Left forelimb (tissue), 1 donor: ENCODE results near the gene WNT9A.
"Not testable (repeated sequence)": the region's sequence is repeated elsewhere in the genome, so short reads cannot be mapped to it uniquely, and the experiment has no call there.

Experiments
- DNase-seq: peaks from one replicate; pipeline ENCODE4 v3.0.0-alpha.2; 2018; ENCODE audit warnings: low spot score

The WNT9A gene, protein sequence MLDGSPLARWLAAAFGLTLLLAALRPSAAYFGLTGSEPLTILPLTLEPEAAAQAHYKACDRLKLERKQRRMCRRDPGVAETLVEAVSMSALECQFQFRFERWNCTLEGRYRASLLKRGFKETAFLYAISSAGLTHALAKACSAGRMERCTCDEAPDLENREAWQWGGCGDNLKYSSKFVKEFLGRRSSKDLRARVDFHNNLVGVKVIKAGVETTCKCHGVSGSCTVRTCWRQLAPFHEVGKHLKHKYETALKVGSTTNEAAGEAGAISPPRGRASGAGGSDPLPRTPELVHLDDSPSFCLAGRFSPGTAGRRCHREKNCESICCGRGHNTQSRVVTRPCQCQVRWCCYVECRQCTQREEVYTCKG

GRCh38 chr1:227947676-227948492 is at the start of gene WNT9A:
TSS of gene WNT9A (minus strand) at chr1:227947932. CDS start at chr1:227947887, 45 bp downstream.
- peak; percentile 81 for DNase-seq

- DNase-seq: no peak
These were observed 48.6 kb upstream of the WNT9A start for GRCh38 chr1:227996187-227996950.

DNA sequence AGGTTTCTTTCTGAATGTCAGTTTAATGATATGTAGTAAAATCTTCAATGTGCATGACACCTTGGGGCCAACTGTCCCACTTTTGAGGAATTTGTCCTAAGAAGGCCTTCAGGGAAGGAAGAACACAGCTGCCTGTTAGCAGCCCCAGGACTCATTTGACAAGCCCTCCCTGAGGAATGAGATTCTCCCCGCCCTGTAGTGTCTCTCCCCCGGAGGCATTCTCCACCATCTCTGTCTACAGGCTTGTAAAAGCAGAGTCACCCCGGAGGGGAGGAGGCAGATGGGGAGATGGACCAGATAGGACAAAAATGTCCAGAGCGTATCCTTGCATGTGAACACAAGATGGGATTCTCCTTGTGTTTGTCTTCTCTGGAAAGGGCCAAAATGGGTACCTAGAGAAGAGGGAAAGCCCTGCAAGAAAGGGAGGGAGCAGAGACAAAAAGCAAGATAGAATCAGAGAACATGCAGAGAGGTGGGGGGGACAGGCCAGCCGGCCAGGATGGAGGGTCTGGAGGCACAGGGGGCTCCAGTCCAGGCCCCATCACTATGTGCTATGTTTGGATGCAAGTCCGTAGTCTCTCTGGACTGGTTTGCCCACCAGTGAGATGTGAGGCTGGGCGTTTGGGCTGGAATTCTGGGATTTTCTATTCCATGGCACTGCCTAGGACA is 47.0 kb upstream of the WNT9A start:
- DNase-seq: peak; percentile 23

- DNase-seq: no peak
These were observed 39.4 kb upstream of the WNT9A start for GRCh38 chr1:227987181-227987580.

DNA sequence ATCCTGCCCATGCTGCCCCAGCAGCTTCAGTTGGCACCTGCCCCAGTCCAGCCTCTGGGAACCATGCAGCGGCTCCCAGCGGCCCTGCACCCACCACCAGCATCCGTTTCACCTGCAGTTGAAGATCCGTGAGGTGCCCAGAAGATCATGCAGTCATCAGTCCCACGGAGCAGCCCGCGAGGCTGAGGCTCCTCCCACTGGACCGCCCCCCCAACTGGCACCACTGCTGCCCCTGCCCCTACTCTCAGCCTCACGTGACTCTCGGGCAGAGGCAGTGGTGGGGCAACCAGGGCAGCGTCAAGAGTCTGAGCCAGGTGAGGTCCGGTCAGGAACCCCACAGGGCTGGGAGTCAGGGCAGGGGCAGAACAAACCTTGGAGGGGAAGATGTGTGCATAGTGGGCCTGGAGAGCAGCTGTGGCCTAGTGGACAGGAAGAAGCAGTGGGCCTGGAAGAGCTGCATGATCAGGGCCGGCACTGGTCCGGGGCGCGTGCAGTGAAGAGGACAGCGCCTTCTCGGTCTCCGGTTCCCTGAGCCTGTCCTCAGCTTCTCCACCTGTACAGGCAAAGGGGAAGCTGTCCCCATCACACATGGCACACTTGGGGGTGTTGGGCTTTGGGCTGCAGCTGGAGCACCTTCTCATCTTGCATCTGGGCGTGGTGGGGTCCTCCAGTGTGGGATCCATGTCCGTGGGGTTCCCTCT is 28.0 kb upstream of the WNT9A start:
- DNase-seq: not testable (repeated sequence)

DNA sequence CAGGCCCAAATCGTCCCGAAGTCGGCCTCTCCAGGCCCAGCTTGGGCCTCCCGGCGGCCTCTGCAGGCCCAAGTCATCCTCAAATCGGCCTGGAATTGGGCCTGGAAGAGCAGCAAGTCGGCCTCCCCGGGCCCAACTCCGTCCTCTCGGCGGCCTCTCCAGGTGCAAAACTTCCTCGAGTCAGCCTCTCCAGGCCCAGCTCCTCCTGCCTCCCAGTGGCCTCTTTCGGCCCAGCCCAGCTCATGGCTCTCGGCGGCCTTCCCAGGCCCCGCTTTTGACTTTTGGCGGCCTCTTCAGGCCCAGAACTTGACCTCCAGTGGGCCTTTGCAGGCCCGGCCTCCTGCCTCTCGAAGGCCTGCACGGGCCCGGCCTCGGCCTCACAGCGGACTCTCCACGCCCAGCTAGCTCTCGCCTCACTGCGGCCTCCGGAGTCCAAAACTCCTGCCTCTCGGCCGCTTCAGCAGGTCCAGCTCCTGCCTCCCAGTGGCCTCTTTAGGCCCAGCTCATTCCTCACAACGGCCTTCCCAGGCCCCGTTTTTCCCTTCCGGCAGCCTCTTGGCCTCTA is 26.1 kb upstream of the WNT9A start:
- DNase-seq: not testable (repeated sequence)

GRCh38 chr1:227972843-227973374 is 25.2 kb upstream of the WNT9A start:
- peak; percentile 61 for DNase-seq

DNA sequence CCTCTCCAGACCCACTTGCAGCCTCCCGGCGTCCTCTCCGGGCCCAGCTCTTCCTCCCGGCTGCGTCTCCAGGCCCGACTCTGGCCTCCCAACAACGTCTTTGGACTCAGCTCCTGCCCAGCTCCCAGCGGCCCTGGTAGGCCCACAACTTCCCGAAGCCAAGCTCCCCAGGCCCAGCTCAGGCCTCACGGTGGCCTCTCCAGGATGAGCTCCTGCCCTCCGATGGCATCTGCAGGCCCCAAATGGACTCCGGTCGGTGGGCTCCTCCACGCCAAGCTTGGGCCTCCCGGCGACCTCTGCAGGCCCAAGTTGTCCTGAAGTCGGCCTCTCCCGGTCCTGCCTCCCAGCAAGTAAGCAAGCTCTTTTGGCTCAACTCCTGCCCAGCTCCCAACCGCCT is 24.5 kb upstream of the WNT9A start:
- DNase-seq: not testable (repeated sequence)

DNA sequence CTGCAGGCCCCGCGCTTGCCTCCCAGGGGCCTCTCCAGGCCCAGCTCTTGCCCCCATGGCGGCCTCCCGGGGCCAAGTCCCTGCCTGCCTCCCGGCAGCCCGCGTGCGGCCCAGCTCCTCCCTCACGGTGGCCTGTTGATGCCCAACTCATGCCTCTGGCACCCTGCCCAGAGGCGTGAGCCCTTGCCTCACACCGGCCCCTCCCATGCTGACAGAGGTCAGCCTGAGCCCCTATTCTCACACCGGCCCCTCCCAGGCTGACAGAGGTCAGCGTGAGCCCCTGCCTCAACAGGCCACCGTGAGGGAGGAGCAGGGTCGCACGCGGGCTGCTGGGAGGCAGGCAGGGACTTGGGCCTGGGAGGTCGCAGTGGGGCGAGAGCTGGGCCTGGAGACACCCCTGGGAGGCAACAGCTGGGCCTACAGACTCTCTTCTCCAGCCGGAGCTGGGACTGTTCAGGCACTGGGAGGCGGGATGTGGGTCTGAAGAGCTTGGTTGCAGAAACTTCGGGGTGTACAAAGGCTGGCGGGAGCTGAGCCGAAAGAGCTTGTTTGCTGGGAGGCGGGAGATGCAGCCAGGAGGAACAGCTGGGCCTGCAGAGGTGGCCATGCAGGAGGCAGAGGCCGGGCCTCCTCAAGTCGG is 24.0 kb upstream of the WNT9A start:
- not testable (repeated sequence) for DNase-seq

GRCh38 chr1:227971216-227971615 is 23.5 kb upstream of the WNT9A start:
- DNase-seq: not testable (repeated sequence)

GRCh38 chr1:227970076-227970995 is 22.6 kb upstream of the WNT9A start:
- not testable (repeated sequence) for DNase-seq

DNA sequence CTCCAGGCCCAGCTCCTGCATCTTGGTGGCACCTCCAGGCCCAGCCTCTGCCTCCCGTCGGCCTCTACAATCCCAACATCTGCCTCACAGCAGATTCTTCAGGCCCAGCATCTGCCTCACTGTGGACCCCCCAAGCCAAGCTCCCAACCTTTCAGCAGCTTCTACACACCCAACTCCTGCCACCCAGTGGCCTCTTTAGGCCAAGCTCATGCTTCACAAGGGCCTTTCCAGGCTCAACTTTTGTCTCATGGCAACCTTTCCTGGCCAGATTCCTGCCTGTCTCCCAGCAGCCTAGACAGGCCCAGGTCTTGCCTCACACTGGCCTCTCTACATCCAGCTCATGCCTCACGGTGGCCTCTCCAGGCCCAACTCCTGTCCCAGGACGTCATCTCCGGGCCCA is 20.1 kb upstream of the WNT9A start:
- not testable (repeated sequence) for DNase-seq

- DNase-seq: not testable (repeated sequence)
These were observed 19.0 kb upstream of the WNT9A start for GRCh38 chr1:227966733-227967132.

- DNase-seq: no peak
These were observed 14.1 kb upstream of the WNT9A start for GRCh38 chr1:227961651-227962466.

DNA sequence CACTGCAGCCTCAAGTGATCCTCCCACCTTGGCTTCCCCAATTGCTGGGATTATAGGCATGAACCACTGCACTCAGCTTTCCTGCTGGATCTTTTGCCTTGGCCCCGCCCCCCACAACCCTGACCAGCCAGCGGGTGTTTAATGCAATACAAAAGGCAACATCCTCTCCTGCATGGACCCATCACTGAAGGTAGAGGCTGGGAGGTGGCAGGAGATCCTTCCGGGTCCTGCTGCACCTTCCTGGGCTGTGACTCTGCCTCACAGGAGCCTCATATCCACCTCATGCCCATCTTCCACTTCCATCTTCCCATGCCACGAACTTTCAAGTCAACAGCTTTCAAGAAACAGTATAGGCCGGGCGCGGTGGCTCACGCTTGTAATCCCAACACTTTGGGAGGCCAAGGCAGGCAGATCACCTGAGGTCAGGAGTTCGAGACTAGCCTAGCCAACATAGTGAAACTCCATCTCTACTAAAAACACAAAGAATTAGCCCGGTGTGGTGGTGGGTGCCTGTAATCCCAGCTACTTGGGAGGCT is 11.7 kb upstream of the WNT9A start:
- no peak for DNase-seq

DNA sequence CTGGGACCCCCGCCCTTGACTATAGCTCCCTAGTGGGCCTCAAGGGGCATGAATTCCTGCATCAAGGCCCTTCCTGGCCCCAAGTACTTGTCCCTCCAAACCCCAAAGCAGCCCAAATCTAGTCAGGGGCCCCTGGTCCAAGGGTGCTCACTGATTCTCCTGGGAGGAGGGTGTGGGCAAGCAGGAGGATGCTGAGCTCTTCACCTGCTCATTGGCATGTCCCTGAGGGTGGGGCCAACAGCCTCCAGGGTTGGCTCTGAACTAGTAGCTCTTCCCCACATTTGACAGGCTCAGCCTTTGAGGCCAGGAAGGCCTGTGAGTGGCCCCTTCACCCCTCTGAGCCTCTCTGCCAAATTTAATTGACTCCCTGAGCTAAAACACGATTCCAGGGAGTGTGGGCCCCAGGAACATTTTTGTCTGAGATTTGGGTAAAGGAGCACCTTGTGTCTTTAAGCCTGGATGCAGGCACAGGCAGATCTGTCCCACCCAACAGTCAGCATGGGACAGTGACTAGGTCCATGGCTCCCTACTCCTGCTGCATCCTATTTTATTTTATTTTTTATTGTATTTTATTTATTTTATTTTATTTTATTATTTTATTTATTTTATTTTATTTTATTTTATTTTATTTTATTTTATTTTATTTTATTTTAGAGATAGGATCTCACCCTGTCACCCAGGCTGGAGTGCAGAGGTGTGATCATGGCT is 11.0 kb upstream of the WNT9A start:
- DNase-seq: no peak

GRCh38 chr1:227955808-227956207 is 8.1 kb upstream of the WNT9A start:
- DNase-seq: no peak
